ENCODE data around the gene SORBS1.

Gene SORBS1

GRCh38 chr10:95550073-95550672 is 11.0 kb downstream of the SORBS1 start:
- H3K79me1 ChIP-seq (ENCODE audit: low read length) = peaks cover 1% of the 10 kb centered on the region
- no peak overlapping the region for H3K18ac ChIP-seq (ENCODE audit: low read length)
- H3K4me3 ChIP-seq (ENCODE audit: low read depth, low read length) = no peak overlapping the region
- no peak overlapping the region for H4K91ac ChIP-seq (ENCODE audit: low read depth, low read length)
- DNase-seq = no peak
- H4K8ac ChIP-seq (ENCODE audit: low read depth, low read length) = no peak overlapping the region
- no peak overlapping the region for H3K4me2 ChIP-seq (ENCODE audit: low read length)
- no peak overlapping the region for H2BK120ac ChIP-seq (ENCODE audit: insufficient read depth, low read length, poor library complexity)
- no peaks in the 10 kb centered on the region for H3K27me3 ChIP-seq (ENCODE audit: insufficient read depth, low read length)
- no peak overlapping the region for H4K12ac ChIP-seq (ENCODE audit: low read depth, low read length)
- H2AFZ ChIP-seq (ENCODE audit: insufficient read depth, low read length, poor library complexity) = no peak overlapping the region
- H2AK5ac ChIP-seq (ENCODE audit: low read length) = no peak overlapping the region
- no peak overlapping the region for H2BK12ac ChIP-seq (ENCODE audit: low read length)
- no CpG with 5 or more reads among the region's 10 CpGs for WGBS (ENCODE audit: extremely low coverage, insufficient coverage, insufficient read length)
- H3K4me1 ChIP-seq (ENCODE audit: control insufficient read depth in 1 of 2, insufficient read depth in 2 of 2, low read length in 2 of 2) = no peaks in the 10 kb centered on the region
- H3K9ac ChIP-seq (ENCODE audit: low read length) = no peak overlapping the region
- no peak overlapping the region for H2BK5ac ChIP-seq (ENCODE audit: low read depth, low read length, poor library complexity)
- no peaks in the 10 kb centered on the region for H3K79me2 ChIP-seq (ENCODE audit: control insufficient read depth, insufficient read depth, low read length, poor library complexity)
- no peak overlapping the region for H3K27ac ChIP-seq (ENCODE audit: low read depth, low read length)
- H3K9me3 ChIP-seq (ENCODE audit: insufficient read depth, low read depth, low read length) = peaks cover 2% of the 10 kb centered on the region
- H3K14ac ChIP-seq (ENCODE audit: low read length) = no peak overlapping the region
- no peaks in the 10 kb centered on the region for H3K36me3 ChIP-seq (ENCODE audit: control insufficient read depth in 1 of 2, insufficient read depth in 2 of 2, low read length in 2 of 2)
- no peak overlapping the region for H3K4ac ChIP-seq (ENCODE audit: low read depth, low read length)
- no peak overlapping the region for H3K23ac ChIP-seq (ENCODE audit: low read length)

GRCh38 chr10:95547791-95548435 is 13.3 kb downstream of the SORBS1 start:
- Histone ChIP-seq H3K4ac (ENCODE audit: low read depth, low read length) (no peak overlapping the region), H3K18ac (ENCODE audit: low read length) (no peak overlapping the region), H3K79me2 (ENCODE audit: control insufficient read depth, insufficient read depth, low read length, poor library complexity) (no peaks in the 10 kb centered on the region), H3K4me1 (ENCODE audit: control insufficient read depth in 1 of 2, insufficient read depth in 2 of 2, low read length in 2 of 2) (no peaks in the 10 kb centered on the region), H3K14ac (ENCODE audit: low read length) (no peak overlapping the region), H2AFZ (ENCODE audit: insufficient read depth, low read length, poor library complexity) (no peak overlapping the region), H3K9me3 (ENCODE audit: insufficient read depth, low read depth, low read length) (peaks cover 2% of the 10 kb centered on the region), H3K9ac (ENCODE audit: low read length) (no peak overlapping the region), H2BK120ac (ENCODE audit: insufficient read depth, low read length, poor library complexity) (no peak overlapping the region), H2BK5ac (ENCODE audit: low read depth, low read length, poor library complexity) (no peak overlapping the region), H3K4me2 (ENCODE audit: low read length) (no peak overlapping the region), H3K4me3 (ENCODE audit: low read depth, low read length) (no peak overlapping the region), H3K23ac (ENCODE audit: low read length) (no peak overlapping the region), H4K91ac (ENCODE audit: low read depth, low read length) (no peak overlapping the region), H4K8ac (ENCODE audit: low read depth, low read length) (no peak overlapping the region), H3K36me3 (ENCODE audit: control insufficient read depth in 1 of 2, insufficient read depth in 2 of 2, low read length in 2 of 2) (no peaks in the 10 kb centered on the region), H3K79me1 (ENCODE audit: low read length) (peaks cover under 1% of the 10 kb centered on the region), H4K12ac (ENCODE audit: low read depth, low read length) (no peak overlapping the region), H3K27ac (ENCODE audit: low read depth, low read length) (no peak overlapping the region), H2BK12ac (ENCODE audit: low read length) (no peak overlapping the region), H3K27me3 (ENCODE audit: insufficient read depth, low read length) (no peaks in the 10 kb centered on the region), H2AK5ac (ENCODE audit: low read length) (no peak overlapping the region)
- DNase-seq = no peak
- WGBS (ENCODE audit: extremely low coverage, insufficient coverage, insufficient read length) = no CpG with 5 or more reads among the region's 3 CpGs

DNA sequence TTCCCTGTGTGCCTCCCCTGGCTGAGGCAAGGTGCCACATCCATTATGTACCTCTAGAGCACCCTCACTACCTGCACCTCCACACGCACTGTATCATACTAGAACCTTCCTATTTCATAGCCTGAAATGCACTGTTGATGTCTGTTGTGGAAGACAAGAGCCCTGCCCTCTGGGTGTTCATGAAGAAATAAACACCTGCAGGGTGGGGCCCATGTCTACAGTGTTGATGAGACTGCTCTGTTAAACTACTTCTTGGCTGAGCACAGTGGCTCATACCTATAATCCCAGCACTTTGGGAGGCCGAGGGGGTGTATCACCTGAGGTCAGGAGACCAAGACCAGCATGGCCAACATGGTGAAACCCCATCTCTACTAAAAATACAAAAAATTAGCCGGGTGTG is 14.0 kb downstream of the SORBS1 start:
- Histone ChIP-seq H3K14ac (ENCODE audit: low read length) (no peak overlapping the region), H3K9ac (ENCODE audit: low read length) (no peak overlapping the region), H4K91ac (ENCODE audit: low read depth, low read length) (no peak overlapping the region), H3K4me1 (ENCODE audit: control insufficient read depth in 1 of 2, insufficient read depth in 2 of 2, low read length in 2 of 2) (no peaks in the 10 kb centered on the region), H3K36me3 (ENCODE audit: control insufficient read depth in 1 of 2, insufficient read depth in 2 of 2, low read length in 2 of 2) (no peaks in the 10 kb centered on the region), H2AFZ (ENCODE audit: insufficient read depth, low read length, poor library complexity) (no peak overlapping the region), H3K4ac (ENCODE audit: low read depth, low read length) (no peak overlapping the region), H3K27me3 (ENCODE audit: insufficient read depth, low read length) (no peaks in the 10 kb centered on the region), H3K79me1 (ENCODE audit: low read length) (no peaks in the 10 kb centered on the region), H3K4me3 (ENCODE audit: low read depth, low read length) (no peak overlapping the region), H2AK5ac (ENCODE audit: low read length) (no peak overlapping the region), H2BK120ac (ENCODE audit: insufficient read depth, low read length, poor library complexity) (no peak overlapping the region), H3K27ac (ENCODE audit: low read depth, low read length) (no peak overlapping the region), H4K12ac (ENCODE audit: low read depth, low read length) (no peak overlapping the region), H2BK5ac (ENCODE audit: low read depth, low read length, poor library complexity) (no peak overlapping the region), H3K4me2 (ENCODE audit: low read length) (no peak overlapping the region), H3K23ac (ENCODE audit: low read length) (no peak overlapping the region), H3K9me3 (ENCODE audit: insufficient read depth, low read depth, low read length) (peaks cover 2% of the 10 kb centered on the region), H3K18ac (ENCODE audit: low read length) (no peak overlapping the region), H4K8ac (ENCODE audit: low read depth, low read length) (no peak overlapping the region), H3K79me2 (ENCODE audit: control insufficient read depth, insufficient read depth, low read length, poor library complexity) (no peaks in the 10 kb centered on the region), H2BK12ac (ENCODE audit: low read length) (no peak overlapping the region)
- no CpG with 5 or more reads among the region's 3 CpGs for WGBS (ENCODE audit: extremely low coverage, insufficient coverage, insufficient read length)
- DNase-seq = no peak

DNA sequence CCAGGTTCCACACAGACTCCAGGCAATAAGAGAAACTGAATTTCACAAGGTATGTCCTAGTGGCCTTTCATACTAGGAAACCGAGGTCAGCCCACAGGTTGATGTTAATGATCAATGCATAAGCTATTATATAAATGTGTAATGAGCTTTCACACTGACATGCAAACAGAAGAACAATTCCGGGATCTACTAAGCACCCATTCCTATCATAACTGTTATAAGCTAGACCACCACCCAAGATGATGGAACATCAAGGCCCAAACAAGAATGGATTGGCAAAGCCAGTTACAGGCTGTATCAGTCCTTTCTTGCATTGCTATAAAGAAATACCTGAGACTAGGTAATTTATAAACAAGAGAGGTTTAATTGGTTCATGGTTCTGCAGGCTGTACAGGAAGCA is 15.2 kb downstream of the SORBS1 start:
- Histone ChIP-seq H3K27me3 (ENCODE audit: insufficient read depth, low read length) (no peaks in the 10 kb centered on the region), H3K79me1 (ENCODE audit: low read length) (no peaks in the 10 kb centered on the region), H3K4me2 (ENCODE audit: low read length) (no peak overlapping the region), H3K36me3 (ENCODE audit: control insufficient read depth in 1 of 2, insufficient read depth in 2 of 2, low read length in 2 of 2) (no peaks in the 10 kb centered on the region), H3K23ac (ENCODE audit: low read length) (no peak overlapping the region), H3K4me1 (ENCODE audit: control insufficient read depth in 1 of 2, insufficient read depth in 2 of 2, low read length in 2 of 2) (no peaks in the 10 kb centered on the region), H3K79me2 (ENCODE audit: control insufficient read depth, insufficient read depth, low read length, poor library complexity) (no peaks in the 10 kb centered on the region), H2BK12ac (ENCODE audit: low read length) (no peak overlapping the region), H4K12ac (ENCODE audit: low read depth, low read length) (no peak overlapping the region), H2AFZ (ENCODE audit: insufficient read depth, low read length, poor library complexity) (no peak overlapping the region), H3K4ac (ENCODE audit: low read depth, low read length) (no peak overlapping the region), H3K4me3 (ENCODE audit: low read depth, low read length) (no peak overlapping the region), H4K8ac (ENCODE audit: low read depth, low read length) (no peak overlapping the region), H2BK5ac (ENCODE audit: low read depth, low read length, poor library complexity) (no peak overlapping the region), H3K27ac (ENCODE audit: low read depth, low read length) (no peak overlapping the region), H3K9ac (ENCODE audit: low read length) (no peak overlapping the region), H3K18ac (ENCODE audit: low read length) (no peak overlapping the region), H4K91ac (ENCODE audit: low read depth, low read length) (no peak overlapping the region), H2BK120ac (ENCODE audit: insufficient read depth, low read length, poor library complexity) (no peak overlapping the region), H2AK5ac (ENCODE audit: low read length) (no peak overlapping the region), H3K14ac (ENCODE audit: low read length) (no peak overlapping the region), H3K9me3 (ENCODE audit: insufficient read depth, low read depth, low read length) (peaks cover 2% of the 10 kb centered on the region)
- WGBS (ENCODE audit: extremely low coverage, insufficient coverage, insufficient read length) = no CpG with 5 or more reads among the region's 2 CpGs
- DNase-seq = no peak

All from trophoblast cell (in vitro differentiated cells and primary cell).